ENCODE results near the gene EML2.
A peak's percentile ranks its signal among the peaks of the same experiment; 100 is the strongest.

EML2 gene

GRCh38 chr19:45653634-45654033 lies 14.4 kb upstream of the EML2 start:
- TF ChIP-seq, protein P1, sequence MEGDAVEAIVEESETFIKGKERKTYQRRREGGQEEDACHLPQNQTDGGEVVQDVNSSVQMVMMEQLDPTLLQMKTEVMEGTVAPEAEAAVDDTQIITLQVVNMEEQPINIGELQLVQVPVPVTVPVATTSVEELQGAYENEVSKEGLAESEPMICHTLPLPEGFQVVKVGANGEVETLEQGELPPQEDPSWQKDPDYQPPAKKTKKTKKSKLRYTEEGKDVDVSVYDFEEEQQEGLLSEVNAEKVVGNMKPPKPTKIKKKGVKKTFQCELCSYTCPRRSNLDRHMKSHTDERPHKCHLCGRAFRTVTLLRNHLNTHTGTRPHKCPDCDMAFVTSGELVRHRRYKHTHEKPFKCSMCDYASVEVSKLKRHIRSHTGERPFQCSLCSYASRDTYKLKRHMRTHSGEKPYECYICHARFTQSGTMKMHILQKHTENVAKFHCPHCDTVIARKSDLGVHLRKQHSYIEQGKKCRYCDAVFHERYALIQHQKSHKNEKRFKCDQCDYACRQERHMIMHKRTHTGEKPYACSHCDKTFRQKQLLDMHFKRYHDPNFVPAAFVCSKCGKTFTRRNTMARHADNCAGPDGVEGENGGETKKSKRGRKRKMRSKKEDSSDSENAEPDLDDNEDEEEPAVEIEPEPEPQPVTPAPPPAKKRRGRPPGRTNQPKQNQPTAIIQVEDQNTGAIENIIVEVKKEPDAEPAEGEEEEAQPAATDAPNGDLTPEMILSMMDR (IDR thresholded peaks at IDR 0.05; ENCODE audit: extremely low read depth, insufficient read depth, missing control alignments) = no peak
- in situ Hi-C loops (cut with MboI; ENCODE audit: low pct_unique_long_range_greater_than_20kb, low sequenced_read_pairs, unreplicated experiment) = no loop called here
- no peak for DNase-seq (ENCODE audit: low spot score)

- no peak for DNase-seq (ENCODE audit: low spot score)
- TF ChIP-seq, protein P1 (IDR thresholded peaks at IDR 0.05; ENCODE audit: extremely low read depth, insufficient read depth, missing control alignments) = no peak
- in situ Hi-C loops (cut with MboI; ENCODE audit: low pct_unique_long_range_greater_than_20kb, low sequenced_read_pairs, unreplicated experiment) = no loop called here
Observed at GRCh38 chr19:45650722-45651121, 11.5 kb upstream of the EML2 start.

DNA sequence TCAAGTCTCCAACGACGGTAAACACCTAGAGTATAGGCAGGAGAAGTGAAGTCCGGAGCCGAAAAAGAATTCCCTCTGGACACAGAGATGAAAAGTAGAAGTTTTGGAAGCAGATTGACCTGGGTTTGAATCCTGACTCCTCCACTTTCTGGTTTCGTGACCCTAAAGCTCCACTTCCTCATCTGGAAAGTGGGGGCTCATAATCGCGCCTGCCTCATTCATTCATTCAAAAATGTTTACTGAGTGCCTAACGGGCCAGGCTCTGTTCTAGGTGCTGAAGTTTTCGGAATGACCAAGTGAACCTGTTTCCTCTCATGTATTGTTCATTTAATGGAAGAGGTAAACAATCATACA lies 7.1 kb upstream of the EML2 start:
- DNase-seq (ENCODE audit: low spot score) = no peak
- TF ChIP-seq, protein P1 (IDR thresholded peaks at IDR 0.05; ENCODE audit: extremely low read depth, insufficient read depth, missing control alignments) = no peak
- in situ Hi-C loops (cut with MboI; ENCODE audit: low pct_unique_long_range_greater_than_20kb, low sequenced_read_pairs, unreplicated experiment) = no loop called here

DNA sequence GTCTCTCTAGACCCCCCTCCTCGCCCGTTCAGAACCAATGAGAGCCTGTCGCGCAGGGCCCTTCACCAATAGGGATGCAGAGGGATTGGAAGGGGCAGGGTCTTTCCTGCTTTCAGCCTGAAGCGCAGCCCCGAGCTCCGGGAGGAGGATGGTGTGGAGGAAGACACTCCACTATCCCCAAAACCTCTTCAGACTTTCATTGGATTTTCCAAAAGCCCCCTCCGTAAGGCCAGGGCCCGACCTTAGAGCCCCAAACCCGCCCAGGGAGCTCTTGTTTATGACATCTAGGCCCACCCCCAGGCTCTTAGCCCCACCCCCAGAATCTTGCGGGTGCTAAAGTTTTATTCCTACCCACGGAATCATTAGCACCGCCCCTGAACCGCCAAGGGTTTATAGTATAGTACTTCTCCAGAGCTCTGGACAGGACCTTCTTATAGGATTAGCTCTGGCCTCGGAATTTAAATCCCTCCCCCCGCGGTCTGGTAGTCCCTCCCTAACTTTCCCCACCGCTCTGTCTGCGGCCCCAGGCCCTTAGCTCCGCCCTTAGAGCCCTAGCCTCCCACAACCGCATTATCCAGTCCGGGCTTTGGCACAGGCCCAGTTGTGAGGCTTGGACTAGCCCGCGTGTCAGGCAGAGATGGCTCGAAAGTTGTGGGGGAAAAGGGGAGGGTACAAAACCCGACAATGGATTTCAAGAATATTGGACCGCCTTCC lies 6.6 kb upstream of the EML2 start:
- TF ChIP-seq, protein P1 (IDR thresholded peaks at IDR 0.05; ENCODE audit: extremely low read depth, insufficient read depth, missing control alignments) = no peak

GRCh38 chr19:45645068-45645630 lies 6.0 kb upstream of the EML2 start:
- no peak for DNase-seq (ENCODE audit: low spot score)
- TF ChIP-seq, protein P1 (IDR thresholded peaks at IDR 0.05; ENCODE audit: extremely low read depth, insufficient read depth, missing control alignments) = no peak
- in situ Hi-C loops (cut with MboI; ENCODE audit: low pct_unique_long_range_greater_than_20kb, low sequenced_read_pairs, unreplicated experiment) = no loop called here

More for the DNA sequence above, 6.6 kb upstream of the EML2 start:
- in situ Hi-C loops (cut with MboI; ENCODE audit: low pct_unique_long_range_greater_than_20kb, low sequenced_read_pairs, unreplicated experiment) = no loop called here
- DNase-seq (ENCODE audit: low spot score) = peak; percentile 97

DNA sequence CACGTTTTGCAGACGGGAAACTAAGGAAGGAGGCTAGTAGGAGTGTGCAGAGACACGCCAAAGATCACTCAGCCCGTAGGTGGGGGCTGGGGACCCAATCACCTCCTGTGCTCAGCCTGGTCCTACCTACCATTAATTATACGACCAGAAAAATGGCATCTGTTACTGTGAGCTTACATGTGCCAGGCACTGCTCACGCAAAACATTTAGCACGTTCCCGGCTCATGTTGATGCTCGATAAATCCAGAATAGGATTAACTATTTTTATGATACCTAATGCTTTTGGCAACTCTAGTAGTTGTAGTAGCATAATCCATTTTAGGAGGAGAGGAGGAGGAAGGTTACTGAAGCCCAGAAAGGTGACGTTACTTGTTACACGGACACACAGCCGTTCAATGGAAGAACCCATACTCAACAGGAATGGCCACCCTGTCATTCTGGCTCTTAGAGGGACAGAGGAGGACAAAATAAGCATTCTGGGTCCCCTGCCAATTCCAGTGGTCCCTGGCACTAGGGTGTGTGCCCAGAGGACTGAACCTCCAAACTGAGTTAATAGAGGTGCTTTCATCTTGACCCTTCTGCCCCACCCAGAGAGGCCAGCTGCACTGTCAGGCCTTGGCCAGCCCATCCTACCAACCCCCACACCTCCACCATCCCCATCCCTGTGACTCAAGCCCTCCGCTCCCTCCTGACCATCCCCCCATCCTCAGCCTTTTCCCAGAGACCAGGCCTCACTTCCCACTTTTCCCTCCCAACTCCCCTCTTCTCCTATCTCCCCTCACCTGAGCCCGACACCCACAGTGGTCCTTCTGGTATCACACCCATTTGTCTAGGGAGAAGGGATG lies 5.0 kb upstream of the EML2 start:
- no peak for DNase-seq (ENCODE audit: low spot score)
- TF ChIP-seq, protein P1 (IDR thresholded peaks at IDR 0.05; ENCODE audit: extremely low read depth, insufficient read depth, missing control alignments) = no peak
- in situ Hi-C loops (cut with MboI; ENCODE audit: low pct_unique_long_range_greater_than_20kb, low sequenced_read_pairs, unreplicated experiment) = no loop called here
